Measurements from ENCODE around the gene SLC39A1. TPM values are rescaled to one million over a fixed set of nuclear protein-coding genes. Genes with fewer than 3 reads are reported as not detected.
A peak's percentile ranks its signal among the peaks of the same experiment; 100 is the strongest.

Gene SLC39A1
- total and polyA plus RNA-seq, 2 donors (not counting 3 experiments of a cell fraction or from before 2014, with no cell fraction given), result 75.8 to 98.0 TPM

DNA sequence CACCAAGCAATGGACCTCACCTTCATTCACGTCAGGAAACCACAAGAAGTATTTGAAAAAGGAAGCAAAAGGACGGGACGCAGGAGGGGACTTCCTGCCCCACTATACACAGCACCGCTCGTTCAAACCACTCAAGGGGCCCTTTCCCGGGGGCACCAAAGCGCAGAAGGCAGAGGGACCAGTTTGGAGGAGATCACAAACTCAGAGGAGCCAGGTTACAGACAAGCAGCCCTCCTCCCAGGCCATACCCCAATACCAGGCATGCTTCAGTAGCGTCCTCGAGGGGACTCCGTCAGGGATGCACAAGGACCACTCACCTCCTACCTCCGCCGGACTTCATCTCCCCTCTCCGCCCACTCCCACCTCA lies 5.6 kb downstream of the SLC39A1 start:
- H3K36me3 ChIP-seq (ENCODE audit: control insufficient read depth in 2 of 2, extremely low read depth in 1 of 2, insufficient read depth in 2 of 2, low read length in 2 of 2), result peaks cover 0 to 17% of the 10 kb centered on the region in 2 experiments
- no peaks in the 10 kb centered on the region for H4K20me1 ChIP-seq (replicated peaks; ENCODE audit: control insufficient read depth, extremely low read depth, insufficient read depth, low read length)
- no peaks in the 10 kb centered on the region for H3K27me3 ChIP-seq (ENCODE audit: control insufficient read depth in 2 of 2, insufficient read depth in 2 of 2, low read length in 2 of 2)
- H3K27ac ChIP-seq (ENCODE audit: insufficient read depth, low read depth, low read length), result peak overlapping the region; percentile 18
- H3K4me2 ChIP-seq (ENCODE audit: insufficient read depth, low read length), result peak overlapping the region; percentile 72
- ChIA-PET CTCF (interaction anchor here (1.5 to 4.2 kb wide), 4 partner anchors 9 to 20 kb away, joined by 4 to 25 read pairs (median 7); partner anchors contain the start of genes CREB3L4, DENND4B and JTB), POLR2A (interaction anchor here (1.2 kb wide), 1 partner anchor 76 kb away, joined by 3 read pairs; no protein-coding TSS in a partner anchor)
- BruUV-seq (replicated peaks), result no TSS peak
- peak overlapping the region; percentile 47 to 80 (median 75) for H3K4me3 ChIP-seq (replicated peaks in 1 of 3; ENCODE audit: insufficient read depth in 1 of 3, low read depth in 1 of 3, low read length in 3 of 3)
- no peaks in the 10 kb centered on the region for H3K9me1 ChIP-seq (replicated peaks; ENCODE audit: control insufficient read depth, extremely low read depth, insufficient read depth, low read length)
- H3K4me1 ChIP-seq (ENCODE audit: control insufficient read depth, extremely low read depth, insufficient read depth, low read length), result peaks cover 31% of the 10 kb centered on the region
- dilution Hi-C loops (cut with MboI; ENCODE audit: extremely low pct_ligation_motif_present, low sequenced_read_pairs) (no loop called here), intact Hi-C loops (cut with micrococcal nuclease) (loop anchor here (1.0 kb wide), 4 partner anchors 11 to 34 kb away; partner anchors contain the start of genes DENND4B and JTB)
- H3K9ac ChIP-seq (replicated peaks; ENCODE audit: extremely low read depth, insufficient read depth, low read length), result peak overlapping the region; percentile 72
- peak; percentile 63 for FAIRE-seq
- TF ChIP-seq JUN (IDR thresholded peaks at IDR 0.05; ENCODE audit: borderline replicate concordance, insufficient read depth, insufficient read length, low read depth) (no peak), GATA2 (IDR thresholded peaks at IDR 0.05; ENCODE audit: insufficient read depth, insufficient read length, low read depth, low read length) (no peak), POLR2A (IDR thresholded peaks at IDR 0.05; ENCODE audit: low read depth, low read length) (no peak), FOS (IDR thresholded peaks at IDR 0.05; ENCODE audit: borderline replicate concordance, insufficient read depth, low read length) (no peak), EZH2 (IDR thresholded peaks at IDR 0.05; ENCODE audit: borderline replicate concordance, low read depth, low read length, severe bottlenecking) (no peak), MYC (IDR thresholded peaks at IDR 0.05; ENCODE audit: low read depth, low read length) (no peak)
- TF ChIP-seq, protein P1, sequence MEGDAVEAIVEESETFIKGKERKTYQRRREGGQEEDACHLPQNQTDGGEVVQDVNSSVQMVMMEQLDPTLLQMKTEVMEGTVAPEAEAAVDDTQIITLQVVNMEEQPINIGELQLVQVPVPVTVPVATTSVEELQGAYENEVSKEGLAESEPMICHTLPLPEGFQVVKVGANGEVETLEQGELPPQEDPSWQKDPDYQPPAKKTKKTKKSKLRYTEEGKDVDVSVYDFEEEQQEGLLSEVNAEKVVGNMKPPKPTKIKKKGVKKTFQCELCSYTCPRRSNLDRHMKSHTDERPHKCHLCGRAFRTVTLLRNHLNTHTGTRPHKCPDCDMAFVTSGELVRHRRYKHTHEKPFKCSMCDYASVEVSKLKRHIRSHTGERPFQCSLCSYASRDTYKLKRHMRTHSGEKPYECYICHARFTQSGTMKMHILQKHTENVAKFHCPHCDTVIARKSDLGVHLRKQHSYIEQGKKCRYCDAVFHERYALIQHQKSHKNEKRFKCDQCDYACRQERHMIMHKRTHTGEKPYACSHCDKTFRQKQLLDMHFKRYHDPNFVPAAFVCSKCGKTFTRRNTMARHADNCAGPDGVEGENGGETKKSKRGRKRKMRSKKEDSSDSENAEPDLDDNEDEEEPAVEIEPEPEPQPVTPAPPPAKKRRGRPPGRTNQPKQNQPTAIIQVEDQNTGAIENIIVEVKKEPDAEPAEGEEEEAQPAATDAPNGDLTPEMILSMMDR (IDR thresholded peaks at IDR 0.05; ENCODE audit: extremely low read depth in 1 of 2, insufficient read depth in 1 of 2, low read depth in 1 of 2, low read length in 2 of 2), result no peak
- H3K79me2 ChIP-seq (ENCODE audit: control insufficient read depth, insufficient read depth, low read length), result peaks cover 45% of the 10 kb centered on the region
- peak overlapping the region; percentile 22 for H2AFZ ChIP-seq (ENCODE audit: low read depth, low read length)
- no peaks in the 10 kb centered on the region for H3K9me3 ChIP-seq (replicated peaks; ENCODE audit: control insufficient read depth, insufficient read depth, low read length)
- peak; percentile 31 for DNase-seq (ENCODE audit: low read depth, low spot score)
